T1000 (cell line): ENCODE results near the gene ABI1.
"Not testable (repeated sequence)": the region's sequence is repeated elsewhere in the genome, so short reads cannot be mapped to it uniquely, and the experiment has no call there.

Source experiments
- DNase-seq: peaks from one replicate; lab custom pipeline; 2025; ENCODE audit warnings: mixed read lengths; lab: John Stamatoyannopoulos, UW

The ABI1 gene

GRCh38 chr10:26804418-26805393, 56.1 kb downstream of the ABI1 start:
- DNase-seq: no peak

- no peak for DNase-seq
Measured at GRCh38 chr10:26803849-26804248, 56.9 kb downstream of the ABI1 start.

DNA sequence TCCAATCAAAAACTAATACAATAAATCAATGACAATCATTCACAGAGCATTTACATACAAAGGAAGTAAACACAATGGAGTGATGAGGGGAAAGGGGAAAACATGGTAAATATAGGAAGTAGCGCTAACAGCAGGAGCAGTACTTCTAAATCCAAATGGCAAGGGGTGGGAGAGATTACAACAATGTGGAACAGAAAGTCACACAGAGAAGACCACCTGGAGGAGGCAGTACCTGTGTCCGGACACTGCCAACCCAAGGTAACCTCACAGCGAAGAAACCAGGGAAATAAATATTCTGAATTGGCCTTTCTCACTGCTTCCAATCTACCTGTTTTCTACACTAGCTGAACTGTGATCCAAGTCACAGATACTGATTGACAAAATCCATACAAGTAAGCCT, 58.2 kb downstream of the ABI1 start:
- DNase-seq: no peak

DNA sequence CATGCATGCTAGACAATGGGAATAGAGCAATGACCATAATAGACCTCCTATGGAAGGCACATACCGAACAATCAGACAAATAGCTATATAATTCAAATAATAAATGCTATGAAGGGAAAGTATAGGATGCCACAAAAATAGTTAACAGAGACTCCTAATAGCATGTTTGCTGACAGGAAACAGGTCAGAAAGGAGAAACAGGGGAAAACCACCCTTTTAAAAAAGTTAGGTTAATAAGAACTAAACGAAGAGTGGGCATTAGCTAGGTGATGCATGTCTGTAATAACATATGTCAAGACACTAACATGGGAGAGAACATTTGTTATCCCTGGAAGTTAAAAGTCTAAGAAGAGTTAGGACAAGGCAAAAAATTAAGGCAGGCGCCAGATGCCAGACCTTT, 58.9 kb downstream of the ABI1 start:
- DNase-seq: no peak

GRCh38 chr10:26801274-26801673, 59.5 kb downstream of the ABI1 start:
- no peak for DNase-seq

DNA sequence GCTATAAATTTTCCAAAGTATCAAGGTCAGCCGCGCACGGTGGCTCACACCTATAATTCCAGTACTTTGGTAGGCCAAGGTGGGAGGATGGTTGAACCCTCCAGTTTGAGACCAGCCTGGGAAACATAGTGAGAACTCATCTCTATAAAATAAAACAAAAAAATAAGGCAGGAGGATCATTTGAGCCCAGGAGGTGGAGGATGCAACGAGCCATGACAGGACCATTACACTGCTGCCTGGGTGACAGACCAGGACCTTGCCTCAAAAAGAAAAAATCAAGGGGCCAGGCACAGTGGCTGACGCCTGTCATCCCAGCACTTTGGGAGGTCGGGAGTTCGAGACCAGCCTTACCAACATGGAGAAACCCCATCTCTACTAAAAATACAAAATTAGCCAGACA, 60.3 kb downstream of the ABI1 start:
- DNase-seq: no peak

DNA sequence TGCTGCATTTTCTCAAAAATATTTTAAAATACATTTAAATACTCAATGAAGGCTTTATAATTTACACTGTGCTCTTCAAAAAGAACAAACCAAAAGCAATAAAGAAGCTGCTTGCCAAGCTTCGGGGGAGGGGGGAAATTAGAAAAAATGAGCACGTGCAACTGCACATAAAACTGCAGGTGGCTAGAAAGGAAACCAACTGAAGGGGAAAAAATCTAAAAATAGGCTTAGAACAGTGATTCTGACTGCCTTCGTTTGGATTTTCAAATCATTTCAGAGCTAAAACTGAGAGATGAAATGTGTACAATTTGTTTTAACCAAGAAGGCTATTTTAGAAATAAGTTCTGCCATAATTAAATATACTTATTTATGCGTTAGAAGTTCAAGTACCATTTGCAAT, 61.4 kb downstream of the ABI1 start:
- DNase-seq: no peak

DNA sequence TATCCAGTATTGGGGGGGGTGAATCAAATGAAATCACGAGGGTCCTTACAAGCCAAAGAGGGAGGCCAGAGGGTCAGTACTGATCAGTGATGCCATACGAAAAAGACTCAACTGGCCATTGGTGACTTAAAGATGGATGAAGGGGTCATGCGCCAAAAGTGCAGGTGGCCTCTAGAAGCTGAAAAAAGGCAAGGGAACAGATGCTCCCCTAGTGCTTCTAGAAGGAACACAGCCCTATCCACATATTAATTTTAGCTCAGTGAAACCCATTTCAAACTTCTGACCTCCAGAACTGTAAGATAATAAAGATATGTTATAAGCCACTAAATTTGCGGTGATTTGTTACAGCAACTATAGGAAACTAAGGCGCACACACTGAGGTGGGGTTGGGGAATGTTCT, 62.5 kb downstream of the ABI1 start:
- no peak for DNase-seq

DNA sequence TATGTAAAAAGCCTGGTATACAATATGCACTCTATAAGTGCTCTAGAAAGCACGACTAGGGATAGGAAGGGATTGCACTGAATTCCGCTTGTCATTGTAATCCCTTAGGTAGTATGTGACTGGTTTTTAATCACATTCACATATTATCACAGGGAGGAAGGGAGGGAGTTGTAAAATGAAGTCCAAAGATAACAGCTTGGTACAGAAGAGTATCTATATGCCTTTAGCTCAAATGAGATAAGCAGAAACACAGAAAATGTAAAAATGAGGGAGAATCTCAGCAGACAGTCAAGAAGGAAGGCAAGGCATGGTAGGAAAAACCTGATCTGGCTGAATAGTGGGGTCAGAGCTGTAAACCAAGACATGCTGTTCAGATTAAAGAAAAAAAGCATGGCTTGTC, 63.4 kb downstream of the ABI1 start:
- DNase-seq: no peak

GRCh38 chr10:26792758-26793495, 67.8 kb downstream of the ABI1 start:
- no peak for DNase-seq

DNA sequence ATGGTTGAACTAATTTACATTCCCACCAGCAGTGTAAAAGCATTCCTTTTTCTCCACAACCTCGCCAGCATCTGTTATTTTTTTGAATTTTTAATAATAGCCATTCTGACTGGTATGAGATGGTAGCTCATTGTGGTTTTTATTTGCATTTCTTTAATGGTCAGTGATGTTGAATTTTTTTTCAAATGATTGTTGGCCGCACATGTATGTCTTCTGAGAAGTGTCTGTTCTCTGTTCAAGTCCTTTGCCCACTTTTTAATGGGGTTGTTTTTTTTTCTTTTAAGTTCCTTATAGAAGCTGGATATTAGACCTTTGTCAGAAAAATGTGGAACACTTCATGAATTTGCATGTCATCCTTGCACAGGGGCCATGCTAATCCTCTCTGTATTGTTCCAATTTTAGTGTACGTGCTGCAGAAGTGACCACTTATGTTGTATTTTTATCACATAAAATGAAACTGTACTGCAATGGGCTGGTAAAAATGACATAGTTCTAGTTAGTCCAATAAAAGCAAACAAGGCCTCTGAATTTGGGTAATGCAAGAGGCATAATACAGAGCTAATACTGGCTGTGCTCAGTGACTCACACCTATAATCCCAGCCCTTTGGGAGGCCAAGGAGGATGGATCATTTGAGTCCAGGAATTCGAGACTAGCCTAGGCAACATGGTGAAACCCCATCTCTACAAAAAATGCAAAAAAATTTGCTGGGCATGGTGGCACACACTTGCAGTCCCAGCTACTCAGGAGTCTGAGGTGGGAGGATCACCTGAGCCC, 70.3 kb downstream of the ABI1 start:
- DNase-seq: peak; percentile 70

DNA sequence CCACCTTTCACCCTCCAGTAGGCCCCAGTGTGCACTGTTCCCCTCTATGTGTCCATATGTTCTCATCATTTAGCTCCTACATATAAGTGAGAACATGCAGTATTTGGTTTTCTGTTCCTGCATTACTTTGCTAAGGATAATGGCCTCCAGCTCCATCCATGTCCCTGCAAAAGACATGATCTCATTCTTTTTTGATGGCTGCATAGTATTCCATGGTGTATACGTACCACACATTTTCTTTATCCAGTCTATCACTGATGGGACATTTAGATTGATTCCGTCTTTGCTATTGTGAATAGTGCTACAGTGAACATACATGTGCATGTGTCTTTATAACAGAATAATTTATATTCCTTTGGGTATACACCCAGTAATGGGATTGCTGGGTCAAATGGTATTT, 71.0 kb downstream of the ABI1 start:
- not testable (repeated sequence) for DNase-seq

- no peak for DNase-seq
Measured at GRCh38 chr10:26787362-26787761, 73.4 kb downstream of the ABI1 start.

- no peak for DNase-seq
Measured at GRCh38 chr10:26781797-26782196, 79.0 kb downstream of the ABI1 start.

- peak; percentile 100 for DNase-seq
Measured at GRCh38 chr10:26780793-26781601, 79.8 kb downstream of the ABI1 start.

DNA sequence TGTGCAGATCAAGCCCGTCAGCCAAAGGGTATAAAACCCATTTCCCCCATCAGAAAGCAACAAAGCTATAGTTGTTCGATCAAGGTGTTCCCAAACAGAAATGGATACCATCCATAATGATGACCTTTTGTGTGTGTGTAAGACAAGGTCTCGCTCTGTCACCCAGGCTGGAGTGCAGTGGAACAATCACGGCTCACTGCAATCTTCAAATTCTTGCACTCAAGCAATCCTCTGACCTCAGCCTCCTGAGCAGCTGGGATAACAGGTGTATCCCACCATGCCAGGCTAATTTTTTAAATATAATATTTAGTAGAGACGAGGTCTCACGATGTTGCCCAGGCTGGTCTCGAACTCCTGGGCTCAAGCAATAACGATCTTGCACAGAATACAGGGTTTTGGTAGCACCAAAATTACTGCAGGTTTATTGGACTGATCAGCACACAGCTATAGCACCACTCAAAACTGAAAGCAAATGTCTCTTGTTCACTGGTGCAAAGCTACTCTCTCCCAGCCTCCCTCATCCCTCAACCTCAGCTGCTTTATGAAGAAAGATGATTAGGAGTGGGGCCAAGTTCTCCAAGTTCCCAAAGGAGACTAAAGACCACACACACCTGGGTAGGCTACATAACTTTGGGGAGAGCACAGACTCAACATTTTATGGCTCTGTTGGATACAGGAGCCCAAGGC, 80.5 kb downstream of the ABI1 start:
- no peak for DNase-seq

DNA sequence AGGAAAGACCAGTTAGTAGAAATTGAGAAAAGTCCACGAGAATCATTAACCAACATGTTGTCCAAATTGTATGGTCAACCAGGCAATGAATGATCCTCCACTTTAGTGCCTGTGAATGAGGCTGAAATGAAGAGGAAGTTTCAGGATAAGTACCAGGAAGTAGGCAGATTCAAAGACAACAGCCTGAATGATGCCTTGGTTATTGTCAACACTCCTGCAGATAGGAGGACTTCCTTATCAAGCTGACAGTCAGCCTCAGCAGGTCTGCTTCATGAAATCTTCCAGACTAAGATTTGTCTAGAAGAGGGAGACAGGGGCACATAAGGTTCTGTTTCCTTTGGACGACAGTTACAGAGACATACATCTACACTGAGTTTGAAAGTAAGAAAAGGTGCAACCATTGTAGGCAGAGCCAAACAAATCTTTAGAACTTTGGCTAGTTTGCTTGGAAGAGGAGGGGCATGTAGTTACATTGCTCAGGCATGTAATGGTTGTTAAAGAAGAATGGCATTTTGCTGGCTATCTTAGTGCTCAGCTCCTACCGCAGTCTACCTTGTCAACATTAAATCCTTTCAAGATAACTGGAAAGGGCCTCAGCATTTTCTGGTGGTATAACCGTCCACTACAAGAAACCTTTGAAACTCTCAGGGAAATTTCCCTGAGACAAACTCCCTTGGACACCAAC, 81.4 kb downstream of the ABI1 start:
- DNase-seq: no peak

- no peak for DNase-seq
Measured at GRCh38 chr10:26777686-26778085, 83.1 kb downstream of the ABI1 start.

- no peak for DNase-seq
Measured at GRCh38 chr10:26776258-26776657, 84.5 kb downstream of the ABI1 start.

DNA sequence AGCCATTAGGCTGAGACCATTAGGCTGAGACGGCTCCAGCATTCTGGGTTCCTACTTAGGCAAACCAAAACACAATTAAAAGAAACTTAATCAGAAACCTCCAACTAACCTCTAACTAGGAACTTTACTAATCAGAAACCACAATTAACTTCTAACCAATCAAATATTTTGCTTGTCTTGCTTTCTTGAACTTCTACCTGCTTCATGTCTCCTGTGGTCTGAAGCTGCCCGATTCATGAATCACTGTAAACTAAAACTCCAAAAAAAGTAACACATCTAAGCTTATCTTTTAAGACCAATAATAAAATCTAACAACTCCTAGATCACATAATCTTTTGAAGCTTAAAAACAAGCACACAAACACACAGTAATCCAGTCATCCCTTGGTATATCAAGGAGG, 87.1 kb downstream of the ABI1 start:
- DNase-seq: no peak
